GM19395 (cell line): ENCODE results near the gene COL15A1.
A peak's percentile ranks its signal among the peaks of the same experiment; 100 is the strongest.

ENCODE experiments used
- ATAC-seq: cut with Tn5 transposase; IDR thresholded peaks from one replicate; pipeline ENCODE4 v1.9.1; 2021; ENCODE audit warnings: mild to moderate bottlenecking, moderate library complexity; ENCODE audit not compliant: unreplicated experiment

The COL15A1 gene

GRCh38 chr9:99030610-99031109 is 87.0 kb downstream of the COL15A1 start:
- no peak for ATAC-seq

- no peak for ATAC-seq
Observed at GRCh38 chr9:99031319-99031718, 87.6 kb downstream of the COL15A1 start.

GRCh38 chr9:99031994-99032393 is 88.3 kb downstream of the COL15A1 start:
- no peak for ATAC-seq

DNA sequence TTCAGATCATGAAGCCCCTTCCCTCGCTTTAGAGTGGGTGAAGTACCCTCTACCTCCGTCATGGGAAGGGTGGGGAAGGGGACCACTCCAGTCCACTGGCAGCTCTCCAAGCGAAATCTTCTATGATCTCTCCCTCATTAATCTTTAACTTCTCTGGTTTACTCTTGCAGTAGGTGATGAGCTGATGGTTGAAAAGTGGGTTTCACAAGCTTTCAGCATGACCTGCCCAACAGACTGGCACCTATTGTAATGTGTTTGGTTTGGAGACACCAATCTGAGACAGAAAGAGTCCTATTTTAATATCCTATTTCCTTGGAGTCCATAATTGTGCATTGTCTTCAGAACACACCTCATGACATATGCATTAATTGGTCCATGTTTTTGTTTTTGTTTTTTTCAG is 90.4 kb downstream of the COL15A1 start:
- ATAC-seq, result no peak

DNA sequence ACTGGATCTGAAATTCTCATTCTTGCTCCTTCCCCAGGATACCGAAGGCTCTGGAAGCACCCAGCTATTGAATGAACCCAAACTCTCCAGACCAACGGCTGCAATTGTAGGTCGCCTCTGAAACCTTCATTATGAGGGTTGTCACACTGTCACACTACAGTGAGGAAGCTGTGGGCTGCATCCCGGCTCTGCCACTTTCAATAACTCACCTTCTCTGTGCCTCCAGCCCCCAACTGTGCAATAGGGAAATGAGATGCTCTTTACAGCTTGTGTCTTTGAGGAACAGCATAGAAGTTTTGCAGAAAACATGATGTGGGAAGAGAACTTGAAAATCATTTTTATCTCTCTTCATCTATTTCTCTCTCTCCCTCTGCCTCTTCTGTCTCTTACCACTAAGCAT is 91.6 kb downstream of the COL15A1 start:
- no peak for ATAC-seq

DNA sequence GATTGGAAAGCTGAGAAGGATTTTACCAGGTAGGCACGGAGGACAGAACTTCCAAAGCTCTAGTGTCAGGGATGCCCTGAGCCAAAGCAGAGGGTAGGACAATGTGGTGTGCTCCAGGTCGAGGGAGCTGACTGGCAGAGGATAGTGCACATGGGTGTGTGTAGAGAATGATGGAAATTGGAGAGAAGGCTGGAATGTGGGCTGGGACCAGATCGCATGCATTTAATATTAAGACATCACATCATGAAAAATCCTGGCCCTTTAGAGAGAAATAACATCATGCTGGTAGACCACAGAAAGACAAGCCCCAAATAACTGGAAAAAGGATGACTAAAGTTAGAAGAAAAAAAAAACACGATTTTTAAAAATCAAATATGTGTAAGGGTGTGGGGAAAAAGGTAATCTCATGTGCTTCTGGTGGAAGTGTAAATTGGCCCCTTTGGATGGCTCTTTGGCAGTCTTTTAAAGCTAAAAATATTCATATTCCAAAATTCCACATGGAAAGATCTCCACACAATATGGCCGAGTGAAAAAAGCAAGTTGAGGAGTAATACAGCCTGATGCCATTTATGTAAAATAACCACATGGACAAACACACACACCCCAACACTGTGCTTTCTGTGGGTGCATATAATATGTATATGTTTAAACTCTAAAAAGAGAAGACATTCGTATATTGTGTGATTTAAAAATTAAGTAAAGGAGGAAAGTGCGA is 94.2 kb downstream of the COL15A1 start:
- no peak for ATAC-seq

- ATAC-seq, result no peak
Observed at GRCh38 chr9:99038484-99038820, 94.7 kb downstream of the COL15A1 start.

- ATAC-seq, result peak; percentile 73
Observed at GRCh38 chr9:99039505-99040182, 95.9 kb downstream of the COL15A1 start.

DNA sequence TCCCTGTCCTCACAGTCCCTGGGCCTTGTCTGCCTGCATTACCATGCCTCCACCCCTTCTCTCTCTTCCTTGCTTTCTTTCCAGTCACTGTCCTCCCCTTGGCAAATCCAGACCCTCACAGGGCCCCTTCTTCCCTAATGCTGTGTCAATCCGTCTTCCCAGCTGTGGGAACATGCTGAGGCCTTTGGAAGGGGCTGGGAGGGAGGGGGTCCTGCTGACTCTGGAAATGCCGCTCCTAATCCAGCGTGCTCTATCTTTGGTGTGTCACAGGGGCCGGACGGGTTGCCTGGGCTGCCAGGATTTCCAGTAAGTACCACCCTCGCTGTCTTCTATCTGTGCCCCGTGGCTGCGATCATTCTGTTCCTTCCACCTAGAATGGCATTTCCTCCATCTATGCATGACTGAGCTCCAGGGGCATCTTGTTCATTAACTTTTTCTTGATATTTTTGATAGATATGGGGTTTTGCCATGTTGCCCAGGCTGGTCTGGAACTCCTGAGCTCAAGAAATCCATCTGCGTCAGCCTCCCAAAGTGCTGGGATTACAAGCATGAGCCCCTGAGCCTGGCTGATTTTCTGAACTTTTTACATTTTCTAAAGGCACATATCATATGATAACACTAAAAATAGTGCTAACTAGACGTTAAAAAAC is 96.7 kb downstream of the COL15A1 start:
- no peak for ATAC-seq

GRCh38 chr9:99040911-99041582 is 97.3 kb downstream of the COL15A1 start:
- no peak for ATAC-seq

DNA sequence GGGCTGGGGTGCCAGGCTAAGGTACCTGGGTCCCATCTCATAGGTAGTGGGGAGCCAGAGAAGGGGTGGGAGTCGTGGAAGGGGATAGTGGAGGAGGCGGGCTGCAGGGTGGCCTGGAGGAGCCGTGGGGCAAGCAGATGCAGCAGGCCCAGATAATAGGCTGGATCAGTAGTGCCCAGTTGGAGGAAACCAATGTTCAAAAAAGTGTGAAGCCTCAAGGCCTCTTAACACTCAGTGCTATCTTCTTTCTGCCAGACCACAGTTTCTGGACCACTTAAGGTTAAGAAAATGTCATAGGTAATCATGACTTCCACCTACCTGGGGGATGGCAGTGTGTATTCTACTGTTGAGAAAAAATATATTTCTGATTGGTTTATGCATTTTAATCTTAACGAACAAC is 97.9 kb downstream of the COL15A1 start:
- no peak for ATAC-seq

- ATAC-seq, result no peak
Observed at GRCh38 chr9:99042620-99043019, 98.9 kb downstream of the COL15A1 start.

DNA sequence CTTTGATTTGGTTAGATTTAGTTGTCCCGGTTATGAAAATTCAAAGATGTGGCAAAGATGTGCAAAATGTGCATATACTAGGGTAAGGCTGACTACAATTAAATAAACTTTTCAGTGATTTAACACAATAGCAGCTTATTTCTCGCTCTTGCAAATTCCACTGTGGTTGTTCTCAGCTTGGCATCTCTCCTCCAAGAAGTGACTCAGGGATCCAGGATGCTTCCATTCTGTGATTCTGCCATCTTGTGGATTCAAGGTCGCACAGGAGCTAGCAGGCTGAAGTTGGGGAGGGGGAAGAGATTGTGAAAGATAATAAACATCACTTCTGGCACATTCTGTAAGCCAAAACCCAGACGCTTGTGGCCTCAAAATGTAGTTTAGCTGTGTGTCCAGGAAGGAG is 101.1 kb downstream of the COL15A1 start:
- ATAC-seq, result no peak

- ATAC-seq, result no peak
Observed at GRCh38 chr9:99046068-99046467, 102.4 kb downstream of the COL15A1 start.

- no peak for ATAC-seq
Observed at GRCh38 chr9:99046542-99047071, 102.9 kb downstream of the COL15A1 start.

- no peak for ATAC-seq
Observed at GRCh38 chr9:99049228-99049627, 105.5 kb downstream of the COL15A1 start.

- no peak for ATAC-seq
Observed at GRCh38 chr9:99049641-99050040, 105.9 kb downstream of the COL15A1 start.

GRCh38 chr9:99050292-99050911 is 106.7 kb downstream of the COL15A1 start:
- no peak for ATAC-seq

GRCh38 chr9:99050924-99051323 is 107.2 kb downstream of the COL15A1 start:
- no peak for ATAC-seq

DNA sequence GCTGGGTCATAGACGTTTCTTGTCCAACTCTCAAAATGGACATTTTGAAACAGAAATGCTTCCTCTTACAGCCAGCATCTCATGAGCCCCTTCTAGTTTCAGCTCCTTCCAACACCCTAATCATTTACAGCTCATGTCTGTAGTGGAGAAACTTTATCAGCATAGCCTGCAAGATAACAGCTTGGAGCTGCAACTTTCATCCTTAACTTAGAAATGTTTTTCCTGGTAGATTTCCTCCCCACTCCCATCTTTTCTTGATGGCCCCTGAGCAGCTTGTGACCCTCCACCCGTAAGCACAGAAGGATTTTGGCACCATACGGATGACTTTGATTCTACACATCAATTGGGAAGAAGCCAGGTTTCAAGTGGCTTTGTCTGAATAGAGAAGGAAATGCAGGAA is 107.7 kb downstream of the COL15A1 start:
- ATAC-seq, result no peak

DNA sequence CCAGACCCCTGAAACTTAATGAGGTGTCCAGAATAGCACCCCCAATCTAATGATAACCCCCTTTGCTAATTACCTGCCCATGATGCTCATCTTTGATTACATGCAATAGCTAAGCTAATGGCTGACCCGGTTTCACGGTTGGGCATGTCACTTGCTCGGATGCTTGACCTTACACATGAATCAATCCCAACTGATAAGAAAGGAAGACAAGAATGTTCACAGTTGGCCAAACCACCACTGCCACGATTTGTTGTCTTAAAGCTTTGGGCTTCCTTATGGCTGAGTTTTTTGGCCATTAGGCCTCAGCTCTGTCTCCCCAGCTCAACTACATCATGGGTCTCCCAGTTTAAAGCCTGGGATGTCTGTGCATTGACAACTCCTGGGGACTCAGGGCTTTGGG is 108.1 kb downstream of the COL15A1 start:
- ATAC-seq, result no peak
